GM19438 (cell line): ENCODE results near the gene PKP3.
"Not testable (repeated sequence)": the region's sequence is repeated elsewhere in the genome, so short reads cannot be mapped to it uniquely, and the experiment has no call there.

Source experiments
- ATAC-seq: cut with Tn5 transposase; IDR thresholded peaks from one replicate; pipeline ENCODE4 v1.9.1; 2021; ENCODE audit warnings: low read depth; ENCODE audit not compliant: unreplicated experiment

PKP3 gene

DNA sequence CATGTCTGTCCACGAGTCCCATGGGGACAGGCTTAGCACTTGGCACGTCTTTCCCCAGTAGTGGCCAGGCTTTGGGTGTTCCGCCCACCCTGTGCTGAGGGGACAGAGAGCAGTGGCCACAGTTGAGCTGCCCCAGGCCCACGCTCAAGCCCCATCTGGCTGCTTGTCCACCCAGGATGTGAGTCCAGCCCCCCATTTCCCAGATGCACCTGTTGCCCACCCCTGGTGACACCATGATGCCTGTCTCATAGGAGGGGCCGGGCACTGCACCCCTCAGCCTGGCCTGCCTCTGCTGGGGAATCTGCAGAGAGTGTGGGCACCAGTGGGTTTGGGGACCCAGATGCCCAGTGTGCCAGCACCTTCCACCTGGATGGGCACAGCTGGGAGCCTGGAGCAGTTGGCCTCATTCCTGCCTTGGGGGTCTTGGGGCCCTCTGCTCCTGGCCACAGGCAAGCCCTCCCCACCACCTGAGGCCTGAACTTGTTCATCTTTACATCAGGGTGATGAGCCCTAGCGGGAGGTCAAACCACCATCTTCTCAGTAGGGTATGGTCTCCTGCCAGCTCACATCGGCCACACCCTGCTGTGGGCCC, 15.1 kb downstream of the PKP3 start:
- ATAC-seq: no peak

DNA sequence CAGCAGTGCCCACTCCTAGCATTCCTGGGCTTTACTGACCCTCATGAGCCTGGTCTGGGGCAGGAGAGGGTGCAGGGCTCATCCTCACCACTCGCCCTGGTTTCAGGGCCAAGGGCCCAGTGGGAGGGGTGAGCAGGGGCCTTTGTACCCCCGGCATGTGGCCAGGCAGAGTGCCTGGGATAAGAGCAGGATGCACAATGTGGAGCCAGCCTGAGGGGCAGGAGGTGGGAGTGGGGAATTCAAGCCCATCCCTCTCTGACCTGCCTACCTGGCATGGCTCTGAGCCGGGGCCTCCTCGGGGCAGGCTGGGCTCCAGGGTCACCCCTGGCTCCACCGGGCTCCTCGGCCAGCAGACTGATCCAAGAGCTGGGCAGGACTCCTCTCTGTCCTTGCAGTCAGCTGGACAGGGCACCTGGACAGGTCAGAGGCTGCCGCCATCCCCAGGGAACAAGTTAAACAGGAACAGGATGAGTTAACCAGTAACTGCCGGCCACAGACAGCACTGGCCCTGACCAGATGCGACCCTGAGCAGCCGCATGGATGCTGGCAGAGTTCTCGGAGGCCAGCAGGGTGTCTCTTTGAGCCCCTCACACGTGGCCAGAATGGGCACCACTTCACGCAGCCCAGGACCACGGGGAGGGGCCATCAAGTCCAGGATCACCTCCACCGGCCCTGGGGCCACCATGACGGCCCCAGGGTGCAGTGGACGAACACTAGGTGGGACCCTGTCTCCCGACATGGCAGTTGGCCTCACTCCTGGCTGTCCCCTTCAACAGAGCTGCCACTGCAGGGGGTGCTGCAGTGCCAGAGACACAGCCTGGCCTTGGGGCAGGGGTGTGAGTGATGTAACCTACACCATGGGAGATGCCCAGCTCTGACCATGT, 15.8 kb downstream of the PKP3 start:
- ATAC-seq: no peak

- ATAC-seq: not testable (repeated sequence)
Measured at GRCh38 chr11:410711-411110, 16.7 kb downstream of the PKP3 start.

DNA sequence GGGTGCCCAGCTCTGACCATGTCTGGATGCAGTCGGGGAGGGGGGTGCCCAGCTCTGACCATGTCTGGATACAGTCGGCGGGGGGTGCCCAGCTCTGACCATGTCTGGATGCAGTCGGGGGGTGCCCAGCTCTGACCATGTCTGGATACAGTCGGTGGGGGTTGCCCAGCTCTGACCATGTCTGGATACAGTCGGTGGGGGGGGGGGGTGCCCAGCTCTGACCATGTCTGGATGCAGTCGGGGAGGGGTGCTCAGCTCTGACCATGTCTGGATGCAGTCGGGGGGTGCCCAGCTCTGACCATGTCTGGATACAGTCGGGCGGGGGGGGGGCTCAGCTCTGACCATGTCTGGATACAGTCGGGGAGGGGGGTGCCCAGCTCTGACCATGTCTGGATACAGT, 17.5 kb downstream of the PKP3 start:
- not testable (repeated sequence) for ATAC-seq

- ATAC-seq: no peak
Measured at GRCh38 chr11:412641-413119, 18.7 kb downstream of the PKP3 start.

- no peak for ATAC-seq
Measured at GRCh38 chr11:413120-414081, 19.4 kb downstream of the PKP3 start.

- no peak for ATAC-seq
Measured at GRCh38 chr11:414318-414857, 20.4 kb downstream of the PKP3 start.

DNA sequence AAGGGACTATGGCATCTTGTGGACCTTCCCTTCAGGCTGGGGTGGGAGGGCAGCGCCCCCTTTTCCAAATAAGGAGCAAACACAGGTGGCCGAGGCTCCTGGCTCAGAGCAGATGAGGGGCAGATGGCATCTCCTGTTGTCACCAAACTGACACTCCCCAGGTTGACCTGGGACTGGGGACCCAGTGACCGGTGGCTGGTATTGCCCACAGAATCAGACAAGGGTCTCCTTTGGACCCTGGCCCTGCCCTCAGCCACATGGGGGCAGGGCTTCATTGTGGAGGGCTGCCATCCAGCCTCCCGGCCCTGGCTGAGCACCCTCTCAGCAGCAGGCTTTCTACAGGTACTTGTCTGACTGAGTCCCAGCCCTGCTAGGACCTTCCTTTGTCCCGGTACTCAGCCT, 21.6 kb downstream of the PKP3 start:
- ATAC-seq: no peak

GRCh38 chr11:416051-416756, 22.2 kb downstream of the PKP3 start:
- peak; percentile 9 for ATAC-seq

GRCh38 chr11:416757-417621, 23.0 kb downstream of the PKP3 start:
- ATAC-seq: peak; percentile 61

- no peak for ATAC-seq
Measured at GRCh38 chr11:417652-418342, 23.8 kb downstream of the PKP3 start.

DNA sequence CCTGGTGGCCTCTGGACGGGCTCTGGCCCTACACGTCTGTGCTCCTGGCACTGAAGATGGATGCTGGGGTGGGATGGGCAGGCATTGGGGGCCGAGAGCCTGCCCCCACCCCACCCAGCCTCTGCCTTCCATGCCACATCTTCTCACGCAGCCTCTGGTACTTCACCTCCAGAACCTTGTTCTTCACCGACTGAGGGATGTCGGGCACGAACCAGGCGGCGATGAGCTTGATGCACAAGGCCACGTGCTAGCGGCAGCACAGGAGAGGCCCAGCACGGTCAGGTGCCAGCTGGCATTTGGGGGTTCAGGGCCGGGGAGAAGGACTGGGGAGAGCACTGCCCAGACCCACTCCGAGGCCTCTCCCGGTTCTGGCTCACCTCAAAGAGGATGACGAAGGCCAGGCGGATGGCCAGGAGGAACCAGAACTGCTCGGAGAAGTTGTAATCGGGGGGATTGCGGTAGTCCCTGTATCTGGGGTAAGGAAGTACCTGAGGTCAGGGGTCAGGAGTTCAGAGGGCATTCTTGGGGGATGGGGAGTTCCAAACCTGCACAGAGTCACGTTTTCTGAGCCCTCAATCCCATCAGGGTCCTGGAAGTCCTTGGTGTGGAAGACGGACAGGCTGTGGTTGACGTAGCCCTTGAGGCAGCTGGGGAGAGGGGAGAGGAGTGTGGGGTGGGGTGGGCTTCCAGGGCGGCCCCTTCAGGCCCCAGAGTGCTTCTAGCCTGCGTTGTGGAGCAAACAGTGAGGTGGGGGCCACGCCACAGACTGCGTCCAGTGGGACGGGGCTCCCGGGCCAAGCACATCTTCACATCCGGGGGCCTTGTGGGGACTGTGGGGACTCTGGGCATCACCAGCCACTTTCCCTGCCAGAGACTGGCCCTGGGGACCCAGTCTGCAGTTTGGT, 24.6 kb downstream of the PKP3 start:
- no peak for ATAC-seq

DNA sequence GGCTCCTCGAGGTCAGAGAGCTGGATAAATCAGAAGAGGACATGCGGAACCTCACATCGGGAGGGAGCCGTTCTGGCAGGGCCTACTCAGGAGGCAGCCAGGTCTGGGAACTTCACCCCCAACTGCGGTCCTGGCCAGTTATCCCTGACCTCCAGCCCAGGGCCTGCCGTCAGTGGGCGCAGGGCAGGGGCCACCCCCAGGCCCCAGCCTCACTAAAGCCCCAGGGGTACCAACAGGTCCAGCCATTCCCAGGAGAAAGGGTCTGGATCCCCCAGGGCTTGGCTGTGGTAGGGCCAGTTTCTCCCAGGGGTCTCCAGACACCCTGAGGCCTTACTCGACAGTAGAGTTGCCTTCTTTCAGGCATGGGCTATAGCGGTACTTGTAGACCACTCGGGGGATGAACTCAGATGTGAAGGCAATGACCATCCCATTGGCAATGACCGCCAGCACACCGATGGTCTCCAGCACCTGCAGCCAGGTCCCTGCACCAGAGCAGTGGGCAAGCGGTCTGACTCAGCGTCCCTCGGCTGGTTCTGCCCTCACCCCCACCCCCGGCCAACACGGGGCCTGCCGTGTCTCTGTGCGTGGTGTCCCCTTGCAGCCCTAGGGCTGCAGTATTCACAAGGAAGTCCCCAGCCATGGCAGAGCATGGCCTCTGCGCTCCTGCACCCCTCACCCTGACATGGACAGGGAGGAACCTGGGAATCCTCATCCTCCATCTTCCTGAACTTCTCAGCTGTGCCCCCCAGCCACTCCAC, 25.4 kb downstream of the PKP3 start:
- no peak for ATAC-seq

- no peak for ATAC-seq
Measured at GRCh38 chr11:420054-420910, 26.3 kb downstream of the PKP3 start.

- no peak for ATAC-seq
Measured at GRCh38 chr11:420911-421321, 26.9 kb downstream of the PKP3 start.

- ATAC-seq: no peak
Measured at GRCh38 chr11:422249-422656, 28.2 kb downstream of the PKP3 start.
